ENCODE data around the gene NRXN3. TPM values are rescaled to one million over a fixed set of nuclear protein-coding genes. Genes with fewer than 3 reads are reported as not detected.
"Not testable (repeated sequence)": the region's sequence is repeated elsewhere in the genome, so short reads cannot be mapped to it uniquely, and the experiment has no call there.

Gene NRXN3
- total RNA-seq, 1 donor from 2014 or later: 38.1 TPM

- ATAC-seq: no peak
- DNase-seq (ENCODE audit: low spot score): no peak
- intact Hi-C loops (cut with DNase I): no loop called here
Observed at GRCh38 chr14:78985668-78986381, 815.7 kb downstream of the NRXN3 start.

- no peak for ATAC-seq
- intact Hi-C loops (cut with DNase I): no loop called here
- DNase-seq (ENCODE audit: low spot score): no peak
Observed at GRCh38 chr14:78986989-78987388, 816.8 kb downstream of the NRXN3 start.

GRCh38 chr14:78989221-78989620 lies 819.0 kb downstream of the NRXN3 start:
- intact Hi-C loops (cut with DNase I): no loop called here
- DNase-seq (ENCODE audit: low spot score) (no peak), ATAC-seq (no peak)

- DNase-seq (ENCODE audit: low spot score): no peak
- no peak for ATAC-seq
- intact Hi-C loops (cut with DNase I): loop anchor here (10.0 kb wide), 1 partner anchor 402 kb away; no protein-coding TSS in a partner anchor
Observed at GRCh38 chr14:78992867-78993266, 822.7 kb downstream of the NRXN3 start.

- no peak for DNase-seq (ENCODE audit: low spot score)
- intact Hi-C loops (cut with DNase I): loop anchor here (10.0 kb wide), 1 partner anchor 397 kb away; no protein-coding TSS in a partner anchor
- no peak for ATAC-seq
Observed at GRCh38 chr14:78997811-78998210, 827.6 kb downstream of the NRXN3 start.

GRCh38 chr14:79009286-79009685 lies 839.1 kb downstream of the NRXN3 start:
- ATAC-seq (no peak), DNase-seq (ENCODE audit: low spot score) (no peak)
- intact Hi-C loops (cut with DNase I): no loop called here

- DNase-seq (ENCODE audit: low spot score) (no peak), ATAC-seq (no peak)
- intact Hi-C loops (cut with DNase I): no loop called here
Observed at GRCh38 chr14:79011091-79011919, 841.1 kb downstream of the NRXN3 start.

- no peak for ATAC-seq
- intact Hi-C loops (cut with DNase I): no loop called here
Observed at GRCh38 chr14:79011920-79012204, 841.7 kb downstream of the NRXN3 start.

GRCh38 chr14:79016828-79017505 lies 846.8 kb downstream of the NRXN3 start:
- ATAC-seq (no peak), DNase-seq (ENCODE audit: low spot score) (no peak)
- intact Hi-C loops (cut with DNase I): no loop called here

More at GRCh38 chr14:79011920-79012204, 841.7 kb downstream of the NRXN3 start:
- DNase-seq (ENCODE audit: low spot score): no peak

- DNase-seq (ENCODE audit: low spot score) (no peak), ATAC-seq (no peak)
- intact Hi-C loops (cut with DNase I): no loop called here
Observed at GRCh38 chr14:79017561-79017960, 847.4 kb downstream of the NRXN3 start.

- DNase-seq (ENCODE audit: low spot score): no peak
- intact Hi-C loops (cut with DNase I): no loop called here
Observed at GRCh38 chr14:79018836-79019235, 848.7 kb downstream of the NRXN3 start.

GRCh38 chr14:79019898-79020297 lies 849.7 kb downstream of the NRXN3 start:
- ATAC-seq; DNase-seq (ENCODE audit: low spot score); intact Hi-C loops (cut with DNase I): not testable (repeated sequence)

More at GRCh38 chr14:79018836-79019235, 848.7 kb downstream of the NRXN3 start:
- ATAC-seq: no peak

GRCh38 chr14:79021766-79022165 lies 851.6 kb downstream of the NRXN3 start:
- intact Hi-C loops (cut with DNase I): no loop called here
- ATAC-seq: no peak
- no peak for DNase-seq (ENCODE audit: low spot score)

GRCh38 chr14:79027138-79027537 lies 857.0 kb downstream of the NRXN3 start:
- ATAC-seq (no peak), DNase-seq (ENCODE audit: low spot score) (no peak)
- intact Hi-C loops (cut with DNase I): no loop called here

- intact Hi-C loops (cut with DNase I): no loop called here
- DNase-seq (ENCODE audit: low spot score): no peak
- ATAC-seq: no peak
Observed at GRCh38 chr14:79028281-79028680, 858.1 kb downstream of the NRXN3 start.

GRCh38 chr14:79036441-79036840 lies 866.3 kb downstream of the NRXN3 start:
- intact Hi-C loops (cut with DNase I): no loop called here
- DNase-seq (ENCODE audit: low spot score): no peak
- ATAC-seq: no peak

- ATAC-seq (no peak), DNase-seq (ENCODE audit: low spot score) (no peak)
- intact Hi-C loops (cut with DNase I): no loop called here
Observed at GRCh38 chr14:79037106-79037505, 866.9 kb downstream of the NRXN3 start.

- DNase-seq (ENCODE audit: low spot score): no peak
- intact Hi-C loops (cut with DNase I): no loop called here
- no peak for ATAC-seq
Observed at GRCh38 chr14:79037593-79037992, 867.4 kb downstream of the NRXN3 start.

- DNase-seq (ENCODE audit: low spot score) (no peak), ATAC-seq (no peak)
- intact Hi-C loops (cut with DNase I): no loop called here
Observed at GRCh38 chr14:79040790-79041189, 870.6 kb downstream of the NRXN3 start.

All from sciatic nerve (tissue), 2 donors.